Right forelimb (tissue), 1 donor: ENCODE measurements around the gene KRT12.
"Not testable (repeated sequence)": the region's sequence is repeated elsewhere in the genome, so short reads cannot be mapped to it uniquely, and the experiment has no call there.

Experiments used
- DNase-seq: peaks from one replicate; pipeline ENCODE4 v3.0.0-alpha.2; 2018

Gene KRT12

DNA sequence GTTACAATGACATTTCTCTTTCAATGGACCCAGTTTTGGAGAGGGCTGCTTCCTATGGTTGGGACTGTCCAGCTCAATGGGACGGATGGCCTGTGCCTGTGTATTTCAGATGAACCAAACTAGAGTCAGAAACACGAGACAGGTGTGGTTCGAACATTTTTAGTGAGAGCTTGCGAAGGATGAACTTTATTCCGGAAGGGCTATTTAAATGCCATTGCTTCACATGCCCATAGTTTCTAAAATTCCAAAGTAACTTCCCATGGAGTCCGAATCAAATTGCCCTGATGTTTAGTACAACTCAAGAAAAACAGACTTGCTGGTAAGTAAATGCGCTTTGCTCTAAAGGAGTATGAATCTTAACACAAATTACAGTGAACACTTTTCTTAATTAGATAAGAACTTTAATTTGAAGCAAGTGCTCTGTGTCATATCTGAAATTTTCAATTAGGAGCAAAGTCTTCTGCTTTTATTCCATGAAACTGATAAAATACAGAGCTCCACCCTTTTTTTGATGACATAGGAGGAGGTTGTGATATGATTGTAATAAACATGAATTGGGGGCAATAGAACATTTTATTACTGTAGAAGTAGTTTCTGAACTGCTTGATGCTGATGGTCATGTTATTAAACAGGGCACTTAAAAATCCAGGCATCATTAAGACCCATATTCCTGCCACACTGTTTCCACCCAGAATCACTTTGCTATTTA lies 16.8 kb upstream of the KRT12 start:
- DNase-seq: no peak

DNA sequence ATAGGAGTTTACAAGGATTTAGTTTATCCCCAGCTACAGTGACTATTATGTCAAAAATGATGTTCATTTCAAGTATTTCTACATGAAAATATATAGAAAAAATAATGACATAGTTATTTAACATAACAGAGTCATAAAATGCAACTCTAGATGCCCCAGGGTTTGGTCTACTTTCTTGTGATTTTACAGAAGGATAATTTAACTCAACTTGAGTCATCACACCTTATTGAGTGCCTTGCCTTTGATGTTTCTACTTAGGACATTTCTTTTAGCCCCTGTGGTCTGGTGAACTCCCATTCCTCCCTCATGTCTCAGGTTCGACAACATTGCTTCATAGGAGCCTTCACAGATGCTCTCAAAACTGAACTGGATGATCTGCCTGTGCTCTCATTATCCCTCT lies 16.0 kb upstream of the KRT12 start:
- no peak for DNase-seq

DNA sequence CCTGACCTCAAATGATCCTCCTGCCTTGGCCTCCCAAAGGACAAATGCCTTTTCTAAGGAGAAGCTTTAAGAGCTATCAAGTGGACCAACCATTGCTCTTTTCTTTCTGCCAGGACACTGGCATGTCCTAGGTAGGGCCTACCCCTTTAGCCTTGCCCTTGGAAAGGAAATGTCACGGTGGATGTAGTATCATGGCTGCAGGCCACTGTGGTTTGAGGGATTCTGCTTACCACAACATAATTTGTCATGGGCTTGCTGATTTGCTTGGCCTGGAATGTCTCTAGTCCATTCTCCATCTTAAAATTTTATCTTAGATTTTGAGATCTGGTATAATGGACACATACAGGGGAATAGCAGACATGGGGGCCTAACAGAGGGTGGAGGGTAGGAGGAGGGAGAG lies 12.0 kb upstream of the KRT12 start:
- no peak for DNase-seq

DNA sequence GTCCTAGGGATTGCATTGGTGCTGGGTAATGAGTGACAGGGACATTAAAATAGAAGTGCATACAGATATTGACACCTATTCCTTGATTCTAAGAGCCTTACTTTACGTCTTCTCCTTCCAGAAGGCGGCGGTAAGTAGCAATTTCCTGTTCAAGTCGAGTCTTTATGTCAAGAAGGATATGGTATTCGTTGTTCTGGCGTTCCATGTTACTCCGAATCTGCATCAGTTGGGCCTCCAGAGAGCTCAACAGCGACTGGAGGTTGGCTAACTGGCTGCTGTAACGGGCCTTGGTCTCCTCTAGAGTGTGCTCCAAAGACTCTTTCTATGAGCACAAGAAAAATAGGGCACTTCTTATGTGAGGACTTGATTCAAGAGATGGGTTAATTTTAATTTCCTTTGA lies 11.0 kb upstream of the KRT12 start:
- no peak for DNase-seq

DNA sequence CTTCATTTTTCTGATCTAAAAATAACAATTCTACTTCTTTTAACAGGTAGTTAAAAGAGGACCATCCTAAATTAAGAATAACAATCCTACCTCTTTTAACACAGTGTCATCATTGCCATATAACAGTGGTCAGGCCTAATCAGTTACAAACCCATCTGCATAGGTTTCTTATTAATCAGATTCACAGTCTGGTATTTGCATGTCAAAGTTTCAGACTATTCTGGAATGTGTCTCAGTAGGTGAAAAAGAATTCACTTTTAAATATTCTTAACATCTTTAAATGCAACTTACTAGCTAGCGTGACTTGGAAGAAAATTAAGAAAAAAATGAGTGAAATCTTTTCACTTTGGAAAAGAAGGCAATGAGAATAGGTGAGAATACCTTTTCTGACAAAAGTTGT lies 6.8 kb upstream of the KRT12 start:
- DNase-seq: no peak

DNA sequence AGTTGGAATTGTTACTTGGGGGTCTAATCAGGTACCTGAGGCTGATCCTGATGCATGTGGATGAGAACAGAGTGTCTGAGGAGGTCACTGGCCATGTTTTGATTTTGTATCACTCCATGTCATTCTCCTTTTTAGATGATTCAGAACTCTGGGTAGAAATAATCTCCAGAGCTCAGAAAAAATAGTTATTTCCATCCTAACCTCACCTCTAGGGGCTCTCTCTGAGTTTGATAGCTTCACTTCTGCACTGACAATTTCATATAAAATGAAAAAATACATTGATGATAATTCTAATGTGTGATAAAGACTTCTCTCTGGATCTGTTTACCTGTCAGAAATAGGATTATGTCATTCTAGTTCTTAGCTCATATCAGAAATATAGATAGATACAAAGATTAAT lies 6.2 kb upstream of the KRT12 start:
- no peak for DNase-seq

DNA sequence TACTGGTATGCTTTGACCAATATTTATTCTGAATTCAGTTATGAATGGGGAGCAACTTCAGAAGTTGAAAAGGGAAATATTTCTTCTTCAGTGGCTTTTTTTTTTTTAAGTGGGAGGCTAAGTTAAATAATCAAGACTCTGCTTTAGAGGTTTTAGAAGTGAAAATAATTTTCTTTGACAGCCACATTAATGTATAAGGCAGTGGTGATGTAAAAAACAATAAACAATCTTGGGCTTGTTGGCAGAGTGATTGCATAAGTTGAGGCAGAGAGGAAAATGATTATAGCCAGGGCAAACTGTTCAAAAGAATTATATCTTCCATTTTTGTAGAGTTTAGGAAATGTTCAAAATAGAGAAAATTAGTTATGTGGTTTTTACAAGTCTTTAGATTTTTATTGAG lies 5.4 kb upstream of the KRT12 start:
- DNase-seq: no peak

DNA sequence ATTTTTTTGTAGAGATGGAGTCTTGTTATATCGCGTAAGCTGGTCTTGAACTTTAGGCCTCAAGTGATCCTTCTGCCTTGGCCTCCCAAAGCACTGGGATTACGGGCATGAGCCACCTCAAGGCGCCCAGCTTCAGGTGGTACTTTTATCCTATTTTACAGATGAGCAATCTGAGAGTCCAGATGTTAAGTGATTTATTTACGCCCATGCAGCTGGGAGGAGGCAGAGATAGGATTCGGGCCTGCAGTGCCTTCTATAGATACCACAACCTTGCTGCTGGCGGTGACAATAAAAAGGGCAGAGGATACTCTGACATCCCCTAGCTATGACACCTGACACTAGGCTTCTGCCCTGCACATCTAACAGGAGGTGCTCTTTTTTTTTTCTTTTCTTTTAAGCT lies 4.3 kb upstream of the KRT12 start:
- no peak for DNase-seq

DNA sequence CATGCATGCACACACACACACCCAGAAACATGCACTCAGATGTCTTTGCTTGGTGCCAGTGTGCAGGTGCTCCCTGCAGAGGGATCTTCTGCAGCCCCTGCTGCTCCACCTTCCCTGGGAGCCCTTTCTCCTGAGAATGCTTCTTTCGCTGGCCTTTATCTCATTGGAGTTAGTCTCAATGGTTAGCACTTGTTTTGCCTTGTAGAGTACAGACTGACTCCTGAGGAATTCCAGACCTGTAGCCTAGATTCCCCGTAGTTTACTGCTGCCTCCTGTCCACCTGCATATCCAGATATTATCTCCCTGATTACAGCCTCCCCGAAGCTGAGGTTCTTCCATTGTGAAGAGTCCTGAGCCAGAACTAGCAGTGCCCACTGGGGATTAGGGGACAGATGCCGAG lies 3.1 kb upstream of the KRT12 start:
- DNase-seq: no peak

DNA sequence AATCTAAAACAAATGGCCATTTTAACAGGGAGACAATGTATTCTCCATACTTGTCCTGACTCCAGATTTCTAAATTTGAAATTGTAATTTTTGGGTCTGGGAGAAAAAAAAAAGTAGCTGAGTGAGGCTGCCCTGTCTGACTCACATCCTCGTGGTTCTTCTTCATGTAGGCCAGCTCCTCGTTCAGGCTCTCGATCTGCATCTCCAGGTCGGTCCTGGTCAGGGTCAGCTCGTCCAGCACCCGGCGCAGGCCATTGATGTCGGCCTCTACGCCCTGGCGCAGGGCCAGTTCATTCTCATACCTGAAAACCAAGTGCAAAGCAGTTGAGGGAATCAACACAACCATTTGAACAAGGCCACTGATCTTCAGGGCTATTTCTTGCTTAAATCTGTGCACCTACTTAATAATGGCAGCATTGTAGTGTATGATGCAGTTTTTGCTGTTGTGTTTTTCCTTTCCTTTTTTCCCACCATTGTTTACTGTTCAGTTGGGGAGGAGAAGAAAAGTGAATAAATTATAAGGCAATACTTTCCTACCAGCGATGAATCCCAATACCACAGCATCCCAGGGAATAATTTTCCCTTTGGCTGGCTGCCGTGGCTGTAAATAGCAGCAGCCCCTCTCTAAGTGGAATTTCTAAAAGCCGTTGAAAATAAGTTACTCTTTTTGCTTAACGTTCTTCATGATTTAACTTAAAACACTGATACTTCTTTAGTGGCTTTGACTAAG lies 2.2 kb downstream of the KRT12 start:
- DNase-seq: no peak

DNA sequence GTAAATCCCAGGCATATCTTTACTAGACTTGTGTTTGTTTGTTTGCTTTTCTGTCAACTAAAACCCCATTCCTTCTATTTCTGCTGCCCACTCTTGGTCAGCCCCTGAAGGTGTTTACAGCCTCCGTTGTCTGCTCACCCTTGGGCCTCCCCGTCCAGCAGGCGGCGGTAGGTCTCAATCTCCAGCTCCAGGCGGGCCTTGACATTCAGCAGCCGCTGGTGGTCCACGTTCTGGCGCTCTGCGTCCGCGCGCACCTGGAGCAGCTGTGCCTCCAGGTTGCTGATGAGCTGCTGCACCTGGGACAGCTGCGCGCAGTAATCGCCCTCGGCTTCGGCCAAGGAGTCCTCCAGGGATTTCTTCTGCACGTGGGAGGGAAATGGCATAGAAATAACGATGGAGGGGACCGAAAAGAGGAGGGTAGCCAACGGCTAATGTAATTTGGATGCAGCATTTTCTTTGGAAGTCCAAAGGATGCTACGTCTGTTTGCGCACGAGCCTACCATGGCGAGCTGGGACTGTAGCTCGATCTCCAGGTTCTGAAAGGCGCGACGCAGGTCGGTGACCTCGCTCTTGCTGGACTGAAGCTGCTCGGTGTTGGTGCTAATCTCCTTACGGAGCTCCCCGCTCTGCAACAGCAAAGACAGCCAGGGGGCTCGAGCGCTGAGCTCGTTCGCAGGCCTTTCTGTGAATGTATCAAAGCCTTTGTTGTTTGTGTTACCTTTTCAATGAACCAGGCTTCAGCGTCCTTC lies 3.9 kb downstream of the KRT12 start:
- DNase-seq: no peak

DNA sequence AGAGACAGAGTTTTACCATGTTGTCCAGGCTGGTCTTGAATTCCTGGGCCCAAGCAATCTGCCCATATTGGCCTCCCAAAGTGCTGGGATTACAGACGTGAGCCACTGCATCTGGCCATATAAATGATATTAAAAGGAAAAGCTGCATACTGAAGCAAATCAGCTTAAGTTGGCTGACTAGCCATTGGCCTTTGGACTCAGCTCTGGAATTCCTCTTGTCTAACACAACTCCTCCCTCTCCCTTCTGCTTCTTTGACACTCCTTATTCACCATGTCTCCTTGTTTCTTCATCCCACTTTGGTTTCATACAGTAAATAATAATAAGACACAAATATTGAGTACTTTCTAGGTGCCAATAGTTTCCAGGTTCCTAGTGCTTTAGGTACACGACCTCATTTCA lies 7.5 kb downstream of the KRT12 start:
- DNase-seq: no peak

DNA sequence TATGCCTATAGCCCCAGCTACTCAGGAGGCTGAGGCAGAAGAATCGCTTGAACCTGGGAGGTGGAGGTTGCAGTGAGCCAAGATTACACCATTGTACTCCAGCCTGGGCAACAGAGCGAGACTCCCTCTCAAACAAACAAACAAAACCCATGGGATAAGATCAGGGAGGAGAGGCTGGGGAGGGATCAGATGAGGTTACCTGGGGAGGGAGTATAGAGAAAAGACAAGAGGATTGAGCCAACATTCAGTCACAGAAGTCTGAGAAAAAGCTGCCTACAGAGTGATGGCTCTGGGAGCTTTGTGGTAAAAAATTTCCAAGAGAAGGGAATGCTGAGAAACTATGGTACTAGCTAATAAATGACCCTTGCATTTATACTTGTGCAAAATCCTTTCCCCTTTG lies 8.4 kb downstream of the KRT12 start:
- not testable (repeated sequence) for DNase-seq

DNA sequence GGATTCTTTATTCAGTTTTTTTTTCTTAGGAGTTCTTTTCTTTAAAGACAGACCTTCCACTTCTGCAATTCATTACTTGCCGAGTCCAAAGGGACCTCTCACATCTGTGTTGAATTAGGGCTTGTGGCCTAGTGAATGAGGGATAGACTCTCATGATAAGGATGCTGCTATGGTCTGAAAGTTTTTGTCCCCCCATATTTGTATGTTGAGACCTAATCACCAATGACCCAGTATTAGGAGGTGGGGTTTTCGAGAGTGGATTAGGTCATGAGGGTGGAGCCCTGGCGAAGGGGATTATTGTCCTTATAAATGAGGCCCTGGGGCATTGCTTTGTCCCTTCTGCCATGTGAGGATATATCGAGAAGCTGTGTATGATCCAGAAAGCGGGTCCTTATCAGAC lies 9.5 kb downstream of the KRT12 start:
- peak; percentile 50 for DNase-seq

DNA sequence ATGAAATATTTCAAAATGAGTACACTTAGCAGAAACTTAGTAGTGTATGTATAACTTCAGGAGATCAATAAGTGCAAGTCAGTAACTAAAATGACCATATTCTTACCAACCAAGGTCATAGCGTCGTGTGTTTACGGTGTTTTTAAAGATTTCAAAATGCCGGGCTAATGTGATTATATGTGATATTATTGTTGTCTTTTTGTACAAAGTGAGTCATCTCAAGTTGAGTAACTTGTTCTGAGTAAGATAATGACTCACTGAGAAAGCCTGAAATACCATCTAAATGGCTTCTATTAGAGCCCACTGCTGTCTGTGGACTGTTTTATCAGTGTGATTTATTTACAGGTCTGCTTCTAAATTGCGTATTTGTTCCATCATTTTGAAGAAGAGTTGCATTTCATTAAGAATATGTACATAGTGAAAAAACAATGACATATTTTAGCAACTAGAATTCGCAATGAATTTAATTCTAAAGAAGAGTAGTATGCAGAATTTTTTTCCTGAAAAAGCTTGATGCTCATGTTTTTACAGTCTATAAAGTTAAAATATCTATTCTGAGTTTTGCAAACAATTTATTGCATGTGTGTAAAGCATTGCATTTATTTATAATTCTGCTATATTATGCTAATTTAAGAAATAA lies 12.7 kb downstream of the KRT12 start:
- no peak for DNase-seq

DNA sequence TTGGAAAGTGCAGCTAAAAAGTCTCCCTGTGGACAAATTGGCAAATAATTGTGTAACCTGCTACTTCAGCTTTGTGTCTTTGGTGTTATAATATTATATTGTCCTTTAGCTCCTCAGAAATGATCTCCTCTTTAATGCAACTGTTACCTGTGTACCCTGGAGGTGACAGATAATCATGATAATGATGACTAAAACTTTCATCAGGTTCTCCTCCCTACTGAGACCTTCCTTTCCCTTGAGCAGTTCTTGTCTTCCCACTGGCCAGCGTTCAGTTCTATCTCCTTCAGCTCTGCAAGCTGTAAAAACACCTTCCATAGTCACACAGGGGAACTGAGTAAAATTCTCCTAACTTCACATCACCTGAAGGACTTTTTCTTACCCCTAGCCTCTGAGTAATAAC lies 14.7 kb downstream of the KRT12 start:
- no peak for DNase-seq

DNA sequence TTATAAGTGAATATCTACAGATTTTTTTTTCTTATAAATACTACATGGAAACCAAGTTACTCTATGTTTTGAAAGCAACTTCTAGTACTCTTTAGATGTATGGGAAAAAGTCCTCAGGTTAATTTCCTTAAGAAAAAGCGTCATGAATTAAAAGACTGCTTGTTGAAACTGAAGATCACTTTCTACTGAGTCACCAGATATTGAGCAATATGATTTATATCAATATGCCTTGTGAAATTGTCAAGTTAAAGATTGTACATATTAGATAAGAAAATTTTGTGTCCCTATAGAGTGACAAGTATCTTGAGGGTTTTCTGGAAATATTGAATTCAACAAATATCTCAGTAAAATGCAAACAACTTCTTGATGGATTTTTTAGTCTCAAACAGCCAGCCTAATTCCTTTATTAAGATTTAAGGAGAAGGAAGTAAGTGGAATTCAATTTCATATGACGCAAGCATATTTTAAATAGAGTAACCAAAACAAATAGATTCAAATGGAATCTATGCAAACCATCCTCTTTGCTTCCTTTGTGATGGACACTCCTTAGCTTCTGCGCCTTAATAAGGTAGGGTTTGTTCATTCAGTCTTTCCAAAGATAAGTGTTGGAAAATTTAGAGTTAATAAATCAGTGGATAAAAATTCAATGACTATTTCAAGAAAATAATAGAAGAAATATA lies 16.6 kb downstream of the KRT12 start:
- no peak for DNase-seq

DNA sequence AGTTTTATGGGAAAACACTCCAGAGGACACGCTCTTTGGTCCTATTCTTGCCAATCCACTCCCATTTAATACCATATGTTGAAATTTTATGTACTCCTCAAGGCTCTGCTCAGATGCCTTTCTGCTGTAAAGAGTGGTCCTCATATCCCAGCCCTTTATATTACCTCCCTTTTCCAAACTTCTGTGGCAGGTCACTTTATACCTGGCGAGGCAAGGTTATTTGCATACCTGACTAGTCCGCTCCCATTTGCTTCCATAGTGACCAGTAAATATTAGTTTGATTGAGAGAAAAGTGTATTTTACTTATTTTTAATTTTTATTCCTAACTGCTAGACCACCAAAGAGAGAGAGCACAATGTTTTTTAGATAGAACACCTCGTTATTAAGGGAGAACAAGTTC lies 17.3 kb downstream of the KRT12 start:
- no peak for DNase-seq

DNA sequence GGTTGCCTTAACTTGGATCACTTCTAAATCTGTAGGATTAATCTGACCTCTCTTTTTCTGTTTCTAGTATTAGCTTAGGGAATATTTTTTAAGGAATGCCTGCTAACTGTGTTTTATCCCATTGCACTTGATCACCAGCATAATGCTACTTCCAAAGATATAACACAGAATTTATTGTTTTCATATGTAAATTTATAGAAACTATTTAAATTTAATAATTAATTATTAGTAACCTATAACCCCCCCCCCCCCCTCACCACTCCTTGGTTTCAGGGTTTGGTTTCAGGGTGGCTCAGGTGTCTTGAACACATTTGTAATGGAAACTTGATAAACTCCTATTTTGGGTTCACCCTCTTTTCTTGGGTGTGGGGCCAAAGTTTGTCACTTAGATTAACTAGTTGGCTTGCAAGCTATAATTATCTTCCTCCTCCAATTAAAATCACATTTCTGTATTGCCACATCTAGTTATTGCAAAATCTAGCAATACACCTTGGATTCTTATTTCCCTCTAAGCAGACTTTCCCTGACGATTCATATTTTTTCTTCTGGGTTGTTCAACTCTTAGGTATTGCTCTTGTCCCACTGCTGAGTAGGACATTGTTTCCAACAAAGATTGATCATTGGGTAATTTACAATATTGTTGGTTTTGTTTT lies 18.3 kb downstream of the KRT12 start:
- DNase-seq: no peak

DNA sequence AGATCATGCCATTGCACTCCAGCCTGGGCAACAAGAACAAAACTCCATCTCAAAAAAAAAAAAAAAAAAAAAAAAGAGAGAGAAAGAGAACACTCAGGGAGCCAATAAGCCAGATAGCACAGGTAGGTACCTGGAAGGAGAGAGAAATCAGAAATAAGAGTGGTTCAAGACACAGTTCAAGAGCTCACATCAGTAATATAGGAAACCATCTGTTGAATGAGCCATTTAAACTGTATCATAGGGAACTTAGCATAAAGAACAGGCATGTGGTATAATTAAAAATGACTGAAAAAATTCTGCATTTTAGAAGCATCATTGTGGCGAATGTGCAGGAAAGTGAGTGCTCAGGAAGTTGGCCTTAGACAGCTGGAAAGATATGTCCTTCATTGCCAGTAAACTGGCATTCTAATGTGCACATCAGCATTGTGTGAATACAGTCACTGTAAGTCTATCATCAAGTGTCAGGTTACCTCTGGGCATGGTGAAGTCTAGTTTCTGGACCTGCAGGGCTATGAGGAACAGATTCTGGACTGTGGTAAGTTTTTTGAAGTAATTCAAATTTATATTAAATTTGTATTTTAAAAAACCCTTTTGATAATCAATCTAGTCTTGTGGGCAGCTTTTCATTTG lies 20.4 kb downstream of the KRT12 start:
- DNase-seq: no peak

DNA sequence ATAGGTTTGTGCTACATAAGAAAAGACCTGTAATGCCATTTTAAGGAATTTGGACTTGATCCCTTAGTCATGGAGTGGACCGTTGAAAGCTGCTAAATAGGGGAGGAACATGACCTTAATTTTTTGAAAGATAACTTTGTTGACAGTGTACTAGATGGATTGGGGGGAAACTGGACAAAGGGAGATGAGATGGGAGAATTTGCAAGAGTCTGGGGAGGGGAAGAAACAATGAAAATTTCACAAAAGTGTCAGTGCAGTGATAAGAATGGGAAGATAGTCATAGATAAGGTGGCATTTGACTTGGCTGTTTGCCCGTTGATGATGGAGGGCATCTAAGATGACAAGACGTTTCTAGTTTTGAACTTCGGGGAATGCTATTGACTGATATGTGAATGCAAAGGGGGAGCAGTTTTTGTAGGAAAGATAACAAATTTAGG lies 22.3 kb downstream of the KRT12 start:
- no peak for DNase-seq

DNA sequence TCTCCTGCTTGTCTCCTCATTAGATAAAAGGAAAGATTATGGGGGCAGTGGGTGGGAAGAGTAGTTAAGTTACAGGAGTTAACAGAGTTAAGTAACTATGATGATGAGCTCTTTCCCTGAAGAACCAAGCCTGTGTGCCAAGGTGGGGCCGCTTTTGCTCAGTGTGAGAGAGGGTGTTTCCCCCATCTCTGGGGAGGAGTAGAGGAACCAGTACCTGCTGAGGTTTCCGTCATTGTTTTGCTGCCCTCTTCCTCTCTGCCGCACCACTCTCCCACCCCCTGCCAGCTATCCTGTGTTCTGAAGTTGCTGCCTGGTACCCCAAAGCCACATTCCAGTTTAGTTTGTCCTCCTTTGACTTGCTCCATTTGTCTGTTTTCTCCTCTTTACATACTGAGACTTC lies 23.8 kb downstream of the KRT12 start:
- DNase-seq: no peak
